HG02840 (cell line): ENCODE measurements around the gene C1RL.

Experiments used
- ATAC-seq: cut with Tn5 transposase; IDR thresholded peaks from one replicate; pipeline ENCODE4 v1.9.1; 2021; ENCODE audit warnings: mild to moderate bottlenecking, moderate library complexity, moderate number of reproducible peaks; ENCODE audit not compliant: unreplicated experiment, low FRiP score

Gene C1RL, protein sequence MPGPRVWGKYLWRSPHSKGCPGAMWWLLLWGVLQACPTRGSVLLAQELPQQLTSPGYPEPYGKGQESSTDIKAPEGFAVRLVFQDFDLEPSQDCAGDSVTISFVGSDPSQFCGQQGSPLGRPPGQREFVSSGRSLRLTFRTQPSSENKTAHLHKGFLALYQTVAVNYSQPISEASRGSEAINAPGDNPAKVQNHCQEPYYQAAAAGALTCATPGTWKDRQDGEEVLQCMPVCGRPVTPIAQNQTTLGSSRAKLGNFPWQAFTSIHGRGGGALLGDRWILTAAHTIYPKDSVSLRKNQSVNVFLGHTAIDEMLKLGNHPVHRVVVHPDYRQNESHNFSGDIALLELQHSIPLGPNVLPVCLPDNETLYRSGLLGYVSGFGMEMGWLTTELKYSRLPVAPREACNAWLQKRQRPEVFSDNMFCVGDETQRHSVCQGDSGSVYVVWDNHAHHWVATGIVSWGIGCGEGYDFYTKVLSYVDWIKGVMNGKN

DNA sequence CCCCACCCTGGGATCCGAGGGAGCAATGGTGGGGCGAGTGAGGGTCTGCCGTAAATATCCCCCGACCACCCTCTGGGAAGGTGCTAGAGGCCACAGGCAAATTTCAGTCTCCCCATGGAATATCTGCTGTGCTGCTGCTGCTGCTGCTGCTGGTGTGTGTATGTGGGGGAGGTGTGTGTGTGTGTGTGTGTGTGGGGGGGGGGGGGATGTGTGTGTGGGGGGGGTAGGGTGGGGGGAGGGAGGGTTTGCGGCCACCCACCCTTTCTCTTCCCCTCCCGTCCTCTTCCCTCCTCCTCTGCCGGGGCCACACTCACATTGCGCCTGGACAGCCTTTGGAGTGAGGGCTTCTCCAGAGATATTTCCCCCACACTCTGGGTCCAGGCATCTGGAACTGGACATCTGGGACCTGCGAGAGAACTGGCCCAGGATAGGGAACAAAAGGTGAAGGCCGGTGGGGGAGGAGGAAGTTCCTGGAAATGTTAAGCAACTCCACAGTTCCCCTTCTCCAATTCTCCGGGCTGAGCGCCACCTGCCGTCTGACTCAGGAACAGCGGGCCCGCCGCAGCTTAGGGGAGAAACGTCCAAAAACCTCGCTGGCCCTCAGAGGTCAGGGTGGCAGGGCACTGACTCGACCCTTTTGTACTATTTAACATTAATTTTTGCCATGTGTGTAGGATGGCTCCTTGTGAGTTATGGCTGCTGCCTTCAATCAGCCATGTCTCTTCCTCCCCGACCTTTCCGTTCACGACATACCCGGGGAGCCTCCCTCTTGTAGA lies at the start of gene C1RL:
Gene C1RL, minus strand, starts transcription at position 419 of the 776 bp plus-strand sequence. Its CDS starts 34 bp downstream, at position 385.
- ATAC-seq: no peak

DNA sequence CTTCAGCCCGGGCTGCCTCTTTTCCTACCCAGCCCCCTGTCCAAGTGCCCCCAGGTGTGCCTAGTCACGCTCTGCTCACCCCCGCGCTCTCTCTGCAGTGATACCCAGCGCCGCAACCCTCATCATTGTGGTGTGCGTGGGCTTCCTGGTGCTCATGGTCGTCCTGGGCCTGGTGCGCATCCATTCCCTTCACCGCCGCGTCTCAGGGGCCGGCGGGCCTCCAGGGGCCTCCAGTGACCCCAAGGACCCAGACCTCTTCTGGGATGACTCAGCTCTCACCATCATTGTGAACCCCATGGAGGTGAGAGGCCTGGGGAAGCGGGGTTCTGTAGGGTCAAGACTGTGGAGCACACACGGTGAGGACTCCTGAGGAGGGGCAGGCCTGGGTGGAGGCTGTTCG lies 48.4 kb upstream of the C1RL start:
- no peak for ATAC-seq

DNA sequence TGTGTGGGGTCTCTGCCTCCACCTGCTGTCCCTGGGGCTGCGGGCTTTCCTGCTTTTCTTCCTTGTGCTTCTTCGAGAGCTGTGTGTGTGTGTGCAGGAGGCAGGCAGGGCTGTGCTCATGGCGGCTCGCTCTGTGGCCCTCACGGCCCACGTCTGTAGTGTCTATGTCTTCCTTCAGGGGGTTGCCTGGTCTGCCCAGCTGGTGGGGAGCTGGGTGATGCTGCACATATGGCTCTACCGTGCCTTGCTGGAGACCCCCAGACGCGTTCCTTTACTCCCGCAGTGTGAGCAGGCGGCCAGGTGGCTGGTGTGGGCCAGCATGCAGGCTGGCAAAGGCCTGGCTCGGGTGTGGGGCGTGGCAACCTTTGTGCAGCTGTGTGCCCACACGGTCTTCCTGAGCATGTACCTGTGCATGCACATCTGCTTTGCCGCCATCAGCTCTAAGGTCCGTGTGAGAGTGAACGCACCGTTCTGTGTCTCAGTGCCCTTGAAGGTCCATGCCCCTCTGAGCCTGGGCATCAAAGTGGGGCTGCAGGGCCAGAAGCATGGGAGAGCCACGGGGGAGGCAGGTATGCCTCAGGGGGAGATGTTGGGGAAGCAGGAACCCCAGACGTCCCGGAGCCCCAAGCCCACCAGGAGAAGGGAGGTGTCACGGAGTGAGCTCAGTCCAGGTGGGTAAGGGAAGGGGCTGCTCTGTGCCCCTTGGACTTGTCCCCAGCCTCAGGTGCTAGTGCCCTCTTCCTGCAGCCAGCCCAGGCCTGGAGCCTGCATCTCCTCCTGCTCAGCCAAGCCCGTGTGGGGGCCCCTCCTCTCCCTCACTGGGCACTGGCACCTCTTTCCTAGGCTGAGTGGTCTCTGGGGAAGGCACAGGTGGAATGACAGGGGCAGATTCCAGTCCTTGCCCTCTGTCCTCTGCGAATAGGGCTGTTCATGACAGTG lies 47.5 kb upstream of the C1RL start:
- ATAC-seq: no peak

DNA sequence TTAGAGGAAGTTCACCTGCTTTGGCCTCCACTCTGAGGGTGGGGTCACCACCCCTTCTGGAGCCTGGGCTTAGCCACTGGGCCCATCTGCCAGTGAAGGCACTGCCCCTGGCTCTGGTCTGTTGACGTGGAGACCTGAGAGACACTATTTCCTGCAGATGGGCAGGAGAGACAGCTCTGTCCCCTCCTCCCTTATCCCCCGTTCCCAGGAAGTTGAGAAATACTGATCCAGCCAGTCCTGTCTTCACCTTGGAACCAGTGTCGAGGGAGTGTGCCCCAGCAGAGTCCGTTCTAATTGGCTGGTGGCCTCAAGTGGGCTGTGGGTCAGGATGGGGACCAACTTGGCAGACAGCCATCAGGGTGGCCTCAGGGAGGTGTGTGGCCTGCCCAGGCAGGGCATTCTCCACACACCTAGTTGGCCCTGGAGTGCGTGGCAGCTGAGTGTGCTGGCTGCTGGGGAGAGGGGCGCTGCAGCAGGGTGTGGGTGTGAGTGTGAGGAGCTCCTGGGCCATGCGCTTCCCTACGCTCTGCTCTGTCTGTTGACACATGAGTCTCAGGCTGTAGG lies 46.5 kb upstream of the C1RL start:
- no peak for ATAC-seq

DNA sequence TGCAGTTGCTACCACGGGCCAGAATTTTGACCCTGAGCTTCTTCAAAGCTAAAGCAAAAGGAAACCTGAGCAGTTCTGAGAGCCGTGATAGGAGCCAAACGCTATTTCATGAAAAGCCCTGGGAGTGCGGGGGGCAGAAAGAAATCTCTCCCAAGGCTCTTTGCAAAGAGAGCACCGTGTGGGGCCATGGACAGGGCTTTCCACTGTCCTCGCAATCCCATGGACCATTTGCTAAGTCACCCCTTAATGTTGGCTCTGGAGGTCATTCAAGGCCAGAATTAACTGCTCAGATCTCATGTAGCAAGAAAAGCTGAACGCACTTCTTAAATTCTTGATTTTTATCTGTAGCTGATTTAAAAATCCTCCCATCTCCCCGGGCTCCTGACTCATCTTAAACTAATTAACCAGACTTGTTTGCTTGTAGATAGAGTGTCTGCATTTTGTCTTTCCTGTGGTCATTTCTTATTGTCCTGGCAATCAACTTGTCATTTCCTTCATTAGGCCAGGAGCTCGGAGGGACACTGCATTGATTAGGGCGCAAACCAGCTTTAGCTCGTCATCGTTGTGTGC lies 46.0 kb upstream of the C1RL start:
- ATAC-seq: no peak

DNA sequence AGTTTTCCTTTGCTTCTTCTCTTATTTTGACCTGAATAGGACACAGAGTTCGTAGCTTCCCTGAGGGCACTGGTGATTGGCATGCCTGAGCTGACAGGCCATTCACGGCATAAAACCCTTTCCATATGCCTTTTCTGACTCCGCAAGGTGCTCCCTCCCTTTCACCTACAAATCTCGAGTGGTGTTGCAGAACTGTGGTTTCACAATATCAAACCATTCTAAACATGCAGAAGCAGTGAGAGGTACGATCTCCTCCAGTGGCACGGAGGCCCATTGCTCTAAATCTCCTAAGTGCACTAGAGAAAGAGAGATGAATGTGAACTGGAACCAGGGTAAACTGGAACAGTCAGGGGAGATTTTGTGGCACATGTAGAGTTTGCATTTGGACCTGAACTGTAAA lies 45.0 kb upstream of the C1RL start:
- no peak for ATAC-seq

DNA sequence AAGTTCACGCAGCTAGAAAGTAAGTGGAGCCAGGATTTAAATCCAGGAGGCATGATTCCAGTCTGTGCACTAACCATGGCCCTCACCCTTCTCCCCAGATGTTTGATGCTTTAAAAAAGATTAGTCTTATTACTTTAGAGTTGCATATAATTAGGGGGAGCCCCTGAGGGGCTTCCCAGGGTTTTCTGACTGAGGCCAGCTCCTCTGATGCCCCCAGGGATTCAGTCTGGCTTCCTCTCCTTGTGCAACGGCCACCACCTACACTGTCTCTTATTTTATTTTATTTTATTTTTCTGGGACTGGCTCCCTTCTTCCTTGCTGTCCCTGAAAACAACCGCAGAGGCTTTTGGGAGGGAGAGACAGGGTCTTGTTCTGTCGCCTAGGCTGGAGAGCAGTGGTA lies 43.8 kb upstream of the C1RL start:
- ATAC-seq: no peak

DNA sequence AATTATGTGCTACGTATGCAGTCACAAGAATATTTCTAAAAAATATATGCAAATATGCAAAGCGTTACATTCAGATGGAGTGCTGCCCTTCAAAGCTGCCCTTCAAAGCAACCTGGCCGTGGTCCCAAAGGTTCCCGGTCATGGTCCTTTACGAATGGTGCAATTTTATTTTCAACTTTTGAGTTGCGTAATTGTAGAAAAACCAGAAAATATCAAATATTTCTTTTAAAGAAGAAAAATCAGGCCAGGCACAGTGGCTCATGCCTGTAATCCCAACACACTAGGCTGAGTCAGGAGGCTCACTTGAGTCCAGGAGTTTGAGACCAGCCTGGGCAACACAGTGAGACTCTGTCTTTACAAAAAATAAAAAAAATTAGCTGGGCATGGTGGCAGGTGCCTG lies 42.5 kb upstream of the C1RL start:
- no peak for ATAC-seq

DNA sequence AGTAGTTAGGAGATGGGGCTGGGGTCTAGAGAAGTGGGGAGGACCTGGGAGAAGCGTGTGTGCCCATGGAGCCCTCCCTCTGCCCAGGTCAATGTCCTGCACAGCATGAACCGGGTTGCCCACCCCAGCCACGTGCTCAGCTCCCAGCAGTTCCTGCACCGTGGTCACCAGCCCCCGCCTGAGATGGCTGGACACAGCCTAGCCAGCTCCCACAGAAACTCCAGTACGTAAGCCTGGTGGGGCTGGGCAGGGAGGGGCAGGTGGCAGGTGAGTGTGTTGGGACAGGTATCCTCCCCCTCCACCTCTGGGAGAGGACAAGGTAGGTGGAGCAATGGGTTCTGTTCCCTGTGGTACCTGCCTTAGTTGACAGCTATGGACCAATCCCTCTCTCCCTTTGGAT lies 41.8 kb upstream of the C1RL start:
- ATAC-seq: no peak

DNA sequence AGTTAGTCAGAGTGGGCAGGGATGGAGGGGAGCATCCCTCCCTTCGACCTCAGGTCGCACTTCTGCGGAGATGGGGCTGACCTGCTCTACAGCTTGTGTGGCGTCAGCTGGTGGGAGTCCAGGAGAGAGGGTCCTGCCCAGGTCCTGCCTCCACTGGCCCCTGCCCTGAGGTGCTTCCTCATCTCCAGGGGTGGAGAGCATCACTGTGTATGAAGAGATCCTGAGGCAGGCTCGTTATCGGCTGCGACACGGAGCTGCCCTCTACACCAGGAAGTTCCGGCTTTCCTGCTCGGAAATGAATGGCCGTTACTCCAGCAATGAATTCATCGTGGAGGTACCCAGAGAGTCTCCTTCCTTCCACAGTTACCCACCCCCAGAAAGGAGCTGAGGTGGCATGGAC lies 41.3 kb upstream of the C1RL start:
- ATAC-seq: no peak

DNA sequence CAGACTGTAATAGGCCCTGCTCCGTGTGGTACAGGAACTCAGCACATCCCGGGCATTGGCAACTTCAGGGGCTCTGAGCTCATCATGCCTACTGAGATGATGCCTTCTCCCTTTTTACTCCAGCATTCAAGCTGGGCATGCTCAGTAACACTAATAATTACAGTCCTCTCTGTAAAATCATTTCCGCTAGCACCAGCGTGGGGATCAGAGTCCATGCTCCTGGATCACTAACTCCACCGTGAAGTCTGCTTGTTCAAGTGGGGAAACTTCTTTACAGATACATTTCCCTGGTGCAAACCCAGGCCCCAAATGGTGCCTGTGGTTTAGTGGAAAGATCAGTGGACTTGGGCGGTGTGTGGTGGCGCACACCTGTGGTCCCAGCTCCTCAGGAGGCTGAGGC lies 37.9 kb upstream of the C1RL start:
- ATAC-seq: no peak

DNA sequence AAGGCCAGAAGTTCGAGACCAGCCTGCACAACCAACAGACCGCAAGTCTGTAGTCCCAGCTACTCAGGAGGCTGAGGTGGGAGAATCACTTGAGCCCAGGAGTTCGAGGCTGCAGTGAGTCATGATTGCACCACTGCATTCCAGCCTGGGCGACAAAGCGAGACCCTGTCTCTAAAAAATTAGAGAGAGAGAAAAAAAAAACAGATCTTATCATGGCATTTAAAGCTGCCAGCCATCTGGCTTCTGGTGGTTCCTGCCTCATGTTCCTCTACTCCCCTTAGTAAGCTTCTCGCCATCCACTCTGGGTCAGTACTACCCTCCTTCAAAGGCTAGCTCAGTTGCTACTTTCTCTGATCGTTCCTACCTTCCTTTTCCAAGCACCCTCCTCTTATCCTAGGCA lies 37.2 kb upstream of the C1RL start:
- ATAC-seq: no peak

DNA sequence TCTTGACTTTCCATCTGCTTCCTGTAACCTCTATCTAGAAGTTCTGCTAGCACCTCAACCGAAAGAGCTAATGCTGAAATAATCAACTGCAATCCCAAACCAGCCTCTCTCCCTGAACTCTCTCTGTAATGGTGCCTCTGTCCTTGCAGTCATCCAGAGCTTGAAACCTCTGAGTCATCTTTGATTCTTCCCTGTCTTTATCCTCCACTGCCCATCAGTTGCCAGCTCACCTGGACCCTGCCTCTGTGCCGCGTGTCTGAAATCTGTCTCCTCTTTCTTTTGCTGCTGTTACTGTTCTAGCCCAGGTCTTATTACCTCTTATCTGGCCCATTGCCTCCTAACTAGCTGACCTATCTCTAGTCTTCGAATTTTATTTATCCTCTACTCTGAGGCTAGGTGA lies 36.7 kb upstream of the C1RL start:
- ATAC-seq: no peak

DNA sequence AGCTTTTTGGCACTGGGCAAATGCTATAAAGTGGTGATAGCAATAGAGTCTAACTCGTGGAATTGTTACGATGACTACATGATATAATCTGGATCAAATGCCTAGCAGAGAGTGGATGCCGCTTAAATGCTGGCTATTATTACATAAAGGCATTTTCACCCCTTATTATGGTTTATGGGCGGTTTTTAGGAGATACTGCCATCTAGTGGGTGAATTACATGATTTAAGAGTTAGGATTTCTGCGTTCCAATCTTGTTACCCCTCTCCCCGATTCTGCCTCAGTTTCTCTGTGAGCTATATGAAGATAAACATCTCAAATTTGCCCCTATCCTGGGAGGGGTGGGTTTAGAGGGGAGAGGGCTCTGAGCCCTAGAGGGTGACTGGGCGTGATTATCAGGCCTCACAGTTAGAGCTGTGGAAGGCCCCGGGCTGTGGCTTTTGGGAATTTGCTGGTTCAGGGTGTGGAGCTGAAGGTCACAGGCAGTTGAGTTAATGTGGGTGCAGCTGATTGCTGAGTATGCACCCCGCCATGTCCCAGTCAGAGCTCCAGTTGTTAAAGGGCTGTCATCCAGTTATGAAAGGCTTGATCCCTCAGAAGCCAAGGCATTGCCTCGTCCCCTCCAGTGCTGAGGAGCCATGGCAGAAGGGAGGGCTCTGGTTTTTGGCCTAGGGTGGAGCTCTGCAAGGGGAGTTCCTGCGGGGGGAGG lies 35.6 kb upstream of the C1RL start:
- ATAC-seq: no peak

DNA sequence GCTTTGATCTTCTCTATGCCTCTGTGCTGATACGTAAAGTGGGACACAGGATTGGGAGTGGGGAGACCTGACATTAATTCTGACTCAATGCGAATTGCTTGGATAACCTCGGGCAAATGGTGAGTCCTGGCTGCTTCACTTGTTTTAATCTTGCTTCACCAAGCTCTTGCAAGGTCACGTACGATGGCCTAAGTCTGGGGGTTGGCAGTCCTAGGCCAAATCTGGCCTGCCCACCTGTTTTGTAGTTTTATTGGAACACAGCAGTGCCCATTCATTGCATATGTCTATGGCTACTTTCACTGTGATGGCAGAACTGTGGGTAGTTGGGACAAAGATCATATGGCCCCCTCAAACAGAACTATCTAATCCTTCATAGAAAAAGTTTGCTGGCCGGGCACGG lies 34.5 kb upstream of the C1RL start:
- ATAC-seq: no peak

DNA sequence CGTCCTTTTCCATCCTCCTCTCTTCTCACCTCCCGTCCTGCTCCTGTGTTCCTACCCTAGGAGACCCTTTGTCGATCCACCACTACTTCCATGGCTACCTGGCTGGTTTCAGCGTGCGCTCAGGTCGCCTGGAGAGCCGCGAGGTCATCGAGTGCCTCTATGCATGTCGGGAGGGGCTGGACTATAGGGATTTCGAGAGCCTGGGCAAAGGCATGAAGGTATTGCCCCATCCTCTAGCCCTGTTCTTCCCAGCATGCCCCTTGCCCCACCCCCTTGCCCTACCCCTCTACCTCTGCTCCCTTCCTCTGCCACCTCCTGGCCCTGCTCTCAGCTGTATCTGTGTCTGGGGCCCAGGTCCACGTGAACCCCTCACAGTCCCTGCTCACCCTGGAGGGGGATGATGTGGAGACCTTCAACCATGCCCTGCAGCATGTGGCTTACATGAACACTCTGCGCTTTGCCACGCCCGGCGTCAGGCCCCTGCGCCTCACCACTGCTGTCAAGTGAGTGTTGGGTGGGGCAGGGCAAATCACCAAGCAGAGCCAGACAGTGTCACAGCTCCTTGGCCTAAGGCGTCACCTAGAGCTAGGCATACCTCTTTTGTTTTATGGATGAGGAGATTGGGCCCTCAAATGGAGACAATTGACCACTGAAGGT lies 33.9 kb upstream of the C1RL start:
- no peak for ATAC-seq

DNA sequence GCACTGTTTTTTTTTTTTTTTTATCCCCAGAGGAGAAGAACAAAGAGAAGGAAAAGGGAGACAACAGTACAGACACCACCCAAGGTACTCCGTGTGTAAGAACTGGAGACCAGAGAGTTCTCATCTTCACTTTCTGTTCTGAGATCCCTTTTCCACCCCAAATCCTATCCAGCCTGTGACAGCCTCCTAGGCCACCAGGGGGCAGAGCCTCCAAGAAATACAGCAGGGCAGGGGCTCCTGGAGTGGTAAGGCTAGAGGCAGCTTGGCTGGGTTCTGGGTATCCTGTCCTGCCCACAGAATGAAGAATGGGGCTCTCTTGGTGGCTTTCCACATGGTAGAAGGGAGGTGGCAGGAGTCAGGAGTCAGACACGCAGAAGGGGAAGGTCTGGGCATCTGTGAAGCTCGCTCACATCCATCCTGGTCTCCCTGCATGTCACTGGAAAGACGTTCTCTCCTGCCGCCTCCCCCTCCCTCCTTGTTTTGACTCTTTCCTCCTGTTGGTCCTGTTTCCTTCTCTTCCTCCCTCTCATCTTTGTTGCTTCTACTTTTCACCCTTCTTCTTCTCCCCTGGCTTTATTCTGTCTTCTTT lies 33.1 kb upstream of the C1RL start:
- ATAC-seq: no peak

DNA sequence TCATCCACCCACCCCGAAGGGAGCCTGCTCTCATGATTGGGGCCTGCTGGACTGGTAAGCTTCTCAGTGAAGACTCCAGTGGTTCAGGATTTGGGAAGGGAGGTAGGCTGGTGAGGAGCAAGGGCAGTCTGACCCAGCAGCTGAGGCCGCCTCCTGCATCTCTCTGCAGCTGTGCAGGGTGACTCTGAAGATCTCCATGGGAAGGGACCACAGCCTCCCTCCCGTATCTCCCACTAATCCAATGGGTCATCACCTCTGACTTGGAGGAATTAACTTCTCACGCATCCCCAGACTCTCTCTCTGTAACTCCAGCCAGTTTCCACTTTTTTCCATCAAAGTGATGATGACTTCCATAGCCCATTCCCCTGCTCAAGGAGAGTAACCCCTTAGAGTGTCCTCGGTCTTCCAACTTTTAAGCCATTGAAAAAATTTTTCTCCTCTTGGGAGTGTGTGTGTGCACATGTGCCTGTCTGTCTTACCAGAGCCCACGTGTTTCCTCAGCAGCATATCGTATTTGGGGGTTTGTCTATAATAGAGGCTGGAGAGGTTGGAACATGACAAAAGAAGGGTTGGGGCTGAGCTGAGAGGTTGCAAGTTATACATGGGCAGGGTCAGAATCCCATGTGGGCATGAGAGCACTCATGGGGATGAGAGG lies 32.5 kb upstream of the C1RL start:
- no peak for ATAC-seq
